GDM1 (cell line): Measurements from ENCODE around the gene CACNA1D.

Experiments
- DNase-seq: peaks from one replicate; lab custom pipeline; 2025; lab: John Stamatoyannopoulos, UW

Gene CACNA1D

DNA sequence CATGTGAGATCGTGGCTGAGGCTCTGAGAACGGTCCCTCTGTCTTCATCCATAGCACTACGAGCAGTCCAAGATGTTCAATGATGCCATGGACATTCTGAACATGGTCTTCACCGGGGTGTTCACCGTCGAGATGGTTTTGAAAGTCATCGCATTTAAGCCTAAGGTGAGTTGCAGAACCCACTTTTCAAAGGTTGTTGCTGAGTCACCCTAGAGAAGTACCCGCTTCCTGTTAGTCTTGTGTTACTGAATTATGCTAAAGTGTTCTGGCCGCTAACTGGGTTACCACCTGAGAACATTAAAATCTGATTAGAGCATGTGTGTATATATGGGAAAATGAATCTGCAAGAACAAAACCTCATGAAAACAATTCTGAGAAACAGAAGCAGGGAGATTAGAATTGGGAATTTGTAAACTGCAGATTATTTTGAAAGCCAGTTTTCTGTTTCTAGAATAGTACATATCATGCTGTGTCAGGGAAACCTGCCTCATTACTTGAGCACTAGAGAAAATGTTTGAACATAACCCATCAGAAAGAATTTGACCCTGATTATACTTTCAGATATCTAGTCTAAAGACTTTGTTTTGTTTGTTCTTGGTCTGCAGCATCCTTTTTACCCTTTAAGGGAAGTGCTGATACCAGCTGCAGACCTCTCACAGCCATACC, 259.2 kb downstream of the CACNA1D start:
- no peak for DNase-seq

GRCh38 chr3:53754325-53754724, 259.9 kb downstream of the CACNA1D start:
- DNase-seq = no peak

DNA sequence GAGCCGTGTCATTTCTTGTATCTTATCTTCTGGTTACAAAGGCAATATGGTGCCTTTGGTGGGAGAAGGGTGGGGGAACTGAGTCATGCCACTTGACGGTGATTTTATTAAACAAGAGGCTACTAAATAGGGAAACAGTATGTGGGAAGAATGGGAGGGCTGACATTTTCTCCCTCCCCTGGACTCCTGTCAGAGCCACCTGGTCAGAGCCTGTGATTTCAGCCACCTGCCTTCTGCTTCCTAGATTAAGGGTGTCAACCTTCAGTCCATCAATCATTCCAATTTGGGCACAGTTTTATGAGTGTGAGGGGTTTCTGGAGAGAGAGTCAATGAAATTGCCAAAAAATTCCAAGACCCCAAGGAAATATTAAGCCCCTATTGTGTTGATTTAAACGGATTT, 264.4 kb downstream of the CACNA1D start:
- no peak for DNase-seq

DNA sequence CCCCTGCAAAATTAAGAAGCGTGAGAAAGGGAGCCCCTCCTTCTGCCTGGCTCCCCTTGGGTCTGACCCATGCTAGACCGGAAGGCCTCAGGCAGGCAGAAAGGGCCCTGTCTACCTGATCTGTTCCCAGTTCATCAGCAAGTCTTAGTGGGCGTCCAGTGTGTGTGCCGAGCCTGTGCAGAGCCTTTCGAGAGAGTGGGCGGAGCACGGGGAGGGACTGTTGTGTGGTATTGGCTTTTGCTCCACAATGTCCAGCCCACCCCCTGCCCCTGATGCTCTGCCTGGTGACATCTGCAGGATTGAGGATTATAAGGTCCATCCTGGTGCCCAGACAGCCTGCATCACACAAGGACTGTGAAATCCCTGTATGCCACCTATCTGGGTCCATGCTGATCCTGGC, 268.9 kb downstream of the CACNA1D start:
- DNase-seq = no peak

DNA sequence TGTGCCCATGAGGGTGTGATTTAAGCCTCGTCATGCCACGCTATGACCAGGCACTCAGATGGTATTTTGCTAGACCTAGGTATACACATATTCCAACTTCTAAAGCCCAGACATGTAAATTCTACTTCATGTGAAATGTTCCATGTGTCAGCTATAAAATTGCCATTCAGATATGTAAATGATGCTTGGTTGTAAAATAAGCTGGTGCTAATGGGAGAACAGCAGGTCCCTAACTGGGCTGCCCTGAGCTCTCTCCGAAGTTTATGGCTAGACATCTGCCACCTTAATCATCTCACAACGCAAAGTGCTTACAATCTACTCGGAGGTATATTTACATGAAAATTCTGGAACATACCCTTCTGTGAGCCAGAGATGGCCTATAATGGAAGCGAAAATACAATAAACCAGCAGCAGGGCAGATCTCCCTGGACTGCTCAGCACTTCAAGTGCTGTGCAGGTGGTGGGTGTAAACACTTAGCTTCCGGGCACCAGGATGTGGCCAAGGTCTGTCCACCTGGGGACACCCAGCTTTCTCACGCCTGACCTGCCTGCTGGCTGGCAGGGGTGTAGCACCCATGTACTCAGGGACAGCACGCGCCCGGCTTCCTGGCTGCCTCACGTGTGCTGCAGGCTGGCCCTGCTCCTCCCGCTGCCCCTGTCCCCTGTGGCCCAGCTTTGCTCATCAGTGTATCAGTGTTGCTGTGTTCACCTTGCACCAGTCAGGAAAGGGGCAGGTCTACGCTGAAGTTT, 269.8 kb downstream of the CACNA1D start:
- no peak for DNase-seq

GRCh38 chr3:53765753-53766152, 271.3 kb downstream of the CACNA1D start:
- no peak for DNase-seq

DNA sequence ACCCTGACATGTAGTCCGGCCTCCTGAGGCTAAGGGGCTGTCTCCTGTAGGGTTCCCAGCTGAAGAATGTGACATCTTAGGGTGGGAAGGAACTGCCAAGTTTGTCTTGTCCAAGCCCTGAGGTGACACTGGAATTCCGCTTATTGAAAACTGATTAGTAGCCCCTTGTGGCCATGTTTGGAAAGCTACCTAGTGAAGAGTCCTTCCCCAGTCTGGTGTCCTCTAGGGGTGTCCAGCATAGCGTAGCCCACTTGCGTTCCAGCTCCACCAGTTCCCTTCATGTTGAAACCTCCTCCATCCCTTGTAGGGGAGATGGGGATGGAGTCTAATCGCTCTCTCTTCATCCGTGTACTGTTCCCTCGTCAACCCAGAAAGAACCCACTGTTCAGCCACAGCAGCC, 272.3 kb downstream of the CACNA1D start:
- no peak for DNase-seq

GRCh38 chr3:53768478-53769459, 274.4 kb downstream of the CACNA1D start:
- no peak for DNase-seq

DNA sequence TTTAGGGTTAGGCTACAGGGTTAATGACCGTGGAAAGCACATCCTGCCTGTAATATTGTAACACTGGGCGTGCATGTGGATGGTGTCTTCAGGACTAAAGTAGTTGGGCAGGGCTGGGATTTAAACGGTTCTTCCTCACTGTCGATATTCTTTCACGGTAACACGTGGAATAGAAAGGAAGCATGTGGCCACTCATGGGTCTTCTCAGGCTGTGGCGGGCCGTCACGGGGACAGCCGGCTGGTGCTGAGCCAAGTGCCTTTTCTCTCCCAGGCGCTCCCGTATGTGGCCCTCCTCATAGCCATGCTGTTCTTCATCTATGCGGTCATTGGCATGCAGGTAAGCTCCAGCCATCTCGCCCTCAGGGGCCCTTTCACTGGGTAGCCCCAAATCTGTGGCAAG, 278.2 kb downstream of the CACNA1D start:
- no peak for DNase-seq

DNA sequence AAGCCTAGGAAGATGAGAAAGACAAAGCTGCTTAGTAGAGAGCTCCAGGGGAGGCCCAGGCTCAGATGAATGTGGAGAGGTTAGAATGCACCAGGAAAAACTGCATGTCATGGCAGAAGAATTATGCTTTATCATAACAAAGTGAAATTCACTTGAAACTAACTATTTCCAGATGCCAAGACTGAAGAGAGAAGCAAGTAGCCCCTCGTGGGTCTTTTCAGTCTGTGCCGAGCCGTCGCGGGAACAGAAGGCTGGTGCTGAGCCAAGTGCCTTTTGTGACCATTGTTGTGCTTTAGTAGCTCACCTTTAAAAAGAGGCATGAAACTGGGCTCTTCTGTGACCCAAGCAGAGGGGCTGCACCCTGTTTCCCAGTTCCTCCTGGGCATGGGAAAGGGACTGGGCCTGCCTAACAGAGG, 278.6 kb downstream of the CACNA1D start:
- DNase-seq = no peak

DNA sequence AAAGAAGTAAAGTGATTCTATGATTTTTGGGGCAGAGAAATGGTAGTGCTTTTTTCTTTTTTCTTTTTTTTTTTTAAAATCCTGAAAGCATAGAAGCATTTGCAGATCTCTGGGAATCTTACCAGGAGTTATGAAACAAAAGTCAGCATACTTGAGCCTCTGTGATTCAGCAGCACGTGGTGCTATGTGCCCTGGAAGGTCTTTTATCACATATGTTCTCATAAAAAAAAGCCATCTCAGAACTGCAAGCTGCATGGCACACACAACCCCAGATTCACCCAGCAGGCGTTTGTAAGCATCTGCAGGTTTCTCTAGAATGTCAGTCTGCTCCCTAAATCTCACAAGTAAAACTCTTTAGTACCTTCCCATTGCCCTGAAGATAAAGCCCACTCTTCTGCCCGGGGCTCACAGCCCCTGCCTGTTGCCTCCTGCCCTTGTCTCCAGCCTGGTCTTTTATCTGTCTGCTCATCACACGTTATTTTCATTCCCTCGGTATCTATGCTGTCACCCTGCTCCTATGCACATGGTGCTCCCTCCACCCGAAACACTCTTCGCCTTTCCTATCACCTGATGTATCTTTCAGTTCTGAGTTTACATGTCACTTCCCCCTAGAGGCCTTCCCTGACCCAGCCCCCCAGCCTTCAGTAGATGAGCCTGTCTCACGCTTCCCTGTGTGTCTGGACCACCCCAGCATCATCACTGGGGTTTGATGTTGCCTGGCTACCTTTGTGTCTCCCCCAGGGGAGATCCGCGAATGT, 279.4 kb downstream of the CACNA1D start:
- DNase-seq = no peak

- no peak for DNase-seq
Measured at GRCh38 chr3:53774414-53774813, 280.0 kb downstream of the CACNA1D start.

DNA sequence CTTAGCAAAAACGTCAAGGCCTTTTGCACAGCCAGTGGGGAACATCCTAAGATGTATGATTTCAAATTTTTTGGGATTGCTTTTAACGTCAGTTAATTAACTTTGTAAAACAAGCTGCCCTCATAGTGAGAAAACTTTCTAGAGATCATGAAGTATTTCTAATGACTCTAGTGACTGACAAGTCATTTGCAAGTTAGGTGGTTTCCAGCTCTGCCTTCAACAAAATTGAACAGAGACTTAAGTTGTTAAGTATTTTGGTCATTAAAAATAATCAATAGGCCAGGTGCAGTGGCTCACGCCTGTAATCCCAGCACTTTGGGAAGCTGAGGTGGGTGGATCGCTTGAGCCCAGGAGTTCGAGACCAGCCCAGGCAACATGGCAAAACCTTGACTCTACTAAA, 280.6 kb downstream of the CACNA1D start:
- no peak for DNase-seq

DNA sequence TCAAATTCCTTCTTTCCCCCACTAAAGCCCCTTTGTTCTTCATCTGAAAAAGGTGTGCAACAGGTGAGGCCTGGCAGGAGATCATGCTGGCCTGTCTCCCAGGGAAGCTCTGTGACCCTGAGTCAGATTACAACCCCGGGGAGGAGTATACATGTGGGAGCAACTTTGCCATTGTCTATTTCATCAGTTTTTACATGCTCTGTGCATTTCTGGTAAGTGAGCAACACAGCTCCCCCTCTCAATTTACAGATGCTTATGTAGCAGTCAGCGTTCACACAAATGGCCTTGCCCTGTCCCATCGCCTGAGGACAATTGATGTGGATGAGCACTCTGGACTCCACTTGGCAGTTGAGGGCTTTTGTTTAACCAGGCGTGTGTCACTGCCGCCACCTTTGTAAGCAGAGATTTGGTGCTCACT, 281.4 kb downstream of the CACNA1D start:
- DNase-seq = no peak

- no peak for DNase-seq
Measured at GRCh38 chr3:53776494-53777101, 282.2 kb downstream of the CACNA1D start.

DNA sequence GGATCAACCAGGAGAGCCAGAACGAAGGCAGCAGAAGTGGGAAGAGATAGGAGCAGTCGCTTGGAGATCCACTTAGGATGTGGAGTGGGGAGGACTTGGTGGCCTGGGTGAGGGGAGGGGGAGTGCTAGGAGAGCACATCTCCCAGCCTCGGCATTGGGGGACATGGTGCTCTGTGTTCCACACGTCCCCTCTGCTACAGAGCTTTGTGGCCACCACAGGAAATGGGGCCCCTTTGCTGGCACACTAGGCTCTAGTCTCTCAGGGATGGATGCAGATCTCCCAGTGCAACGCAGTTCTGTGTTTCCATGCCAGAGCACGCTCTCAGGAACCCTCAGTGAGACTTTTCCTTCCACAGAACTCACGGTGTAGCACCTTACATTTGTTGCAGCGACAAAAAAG, 283.1 kb downstream of the CACNA1D start:
- DNase-seq = no peak

- DNase-seq = no peak
Measured at GRCh38 chr3:53778153-53778552, 283.7 kb downstream of the CACNA1D start.

- no peak for DNase-seq
Measured at GRCh38 chr3:53780171-53780570, 285.8 kb downstream of the CACNA1D start.

- DNase-seq = no peak
Measured at GRCh38 chr3:53780806-53781205, 286.4 kb downstream of the CACNA1D start.

DNA sequence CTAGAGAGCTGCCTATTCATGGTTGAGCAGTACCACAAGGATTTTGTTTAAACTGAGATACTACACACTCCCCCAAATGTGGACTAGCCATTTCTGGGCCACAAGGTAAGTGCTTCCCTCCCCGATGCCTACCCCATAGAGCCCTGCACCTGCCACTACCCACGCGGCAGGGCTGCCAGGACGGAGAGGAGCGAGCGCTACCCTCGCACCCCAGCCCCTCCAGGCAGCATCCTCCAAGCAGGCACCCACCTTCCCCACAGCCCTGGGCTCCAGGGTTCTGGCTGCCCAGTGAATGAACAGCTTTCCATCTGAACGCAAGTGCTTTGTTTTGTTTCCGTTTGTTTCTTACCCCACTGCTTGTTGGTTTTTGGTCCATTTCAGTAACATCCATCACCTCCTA, 292.6 kb downstream of the CACNA1D start:
- no peak for DNase-seq

DNA sequence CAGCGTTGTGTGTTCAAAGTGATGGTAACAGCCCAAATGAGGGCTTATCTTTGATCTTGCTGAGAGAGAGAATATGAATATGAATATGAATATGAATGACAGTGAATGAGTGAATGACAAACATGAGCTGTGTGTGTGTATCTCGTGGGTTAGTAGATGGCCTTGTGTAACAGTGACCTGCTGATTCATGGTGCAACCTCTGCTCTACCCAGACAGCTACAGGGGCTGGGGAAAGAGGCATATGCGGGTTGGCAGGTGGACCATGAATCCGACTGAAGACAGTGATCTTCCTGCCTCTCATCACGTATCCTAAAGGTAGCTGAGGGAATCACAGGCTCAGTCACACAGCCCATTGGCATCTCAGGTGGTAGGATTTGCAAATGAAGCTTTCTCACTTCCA, 293.6 kb downstream of the CACNA1D start:
- no peak for DNase-seq
